Kasumi-1 (cell line): Measurements from ENCODE around the gene RAB27B.

ENCODE experiments used
- DNase-seq, 2 experiments: peaks; one replicate each; lab custom pipeline; 2025; lab: John Stamatoyannopoulos, UW

Gene RAB27B

DNA sequence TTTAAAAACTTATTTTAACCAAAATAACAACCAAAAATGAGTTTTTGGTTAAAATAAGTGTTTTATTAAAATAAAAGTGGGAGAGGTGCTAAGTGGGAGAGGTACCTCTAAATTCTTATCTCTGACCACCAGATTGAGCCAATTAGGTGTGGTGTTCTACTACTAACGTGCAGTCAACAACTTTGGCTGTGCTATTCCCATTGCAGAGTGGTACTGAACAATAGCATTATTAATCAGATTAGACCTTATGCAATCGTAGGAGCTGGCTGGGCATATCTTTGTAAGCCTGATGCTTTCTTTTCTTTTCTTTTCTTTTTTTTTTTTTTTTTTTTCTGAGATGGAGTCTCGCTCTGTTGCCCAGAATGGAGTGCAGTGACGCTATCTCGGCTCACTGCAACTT, 38.9 kb downstream of the RAB27B start:
- DNase-seq = no peak

DNA sequence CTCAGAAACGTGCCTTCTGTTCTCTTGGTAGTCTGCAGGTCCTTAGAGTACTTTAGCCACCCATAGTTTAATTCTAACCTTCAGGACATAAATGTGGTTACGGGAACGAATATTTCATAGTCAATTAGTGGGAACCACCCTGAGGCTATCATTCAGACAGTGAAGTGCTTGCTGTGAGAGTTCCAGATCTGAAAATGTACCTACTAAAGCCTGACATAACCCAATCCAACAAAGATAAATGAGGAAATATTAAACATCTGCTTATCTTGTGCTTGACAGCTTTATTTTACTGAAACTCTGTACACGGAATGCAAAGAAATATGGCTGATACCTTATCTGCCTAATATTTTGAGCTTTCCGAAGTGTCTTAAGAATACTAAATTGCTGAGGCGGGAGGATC, 43.0 kb downstream of the RAB27B start:
- no peak for DNase-seq

DNA sequence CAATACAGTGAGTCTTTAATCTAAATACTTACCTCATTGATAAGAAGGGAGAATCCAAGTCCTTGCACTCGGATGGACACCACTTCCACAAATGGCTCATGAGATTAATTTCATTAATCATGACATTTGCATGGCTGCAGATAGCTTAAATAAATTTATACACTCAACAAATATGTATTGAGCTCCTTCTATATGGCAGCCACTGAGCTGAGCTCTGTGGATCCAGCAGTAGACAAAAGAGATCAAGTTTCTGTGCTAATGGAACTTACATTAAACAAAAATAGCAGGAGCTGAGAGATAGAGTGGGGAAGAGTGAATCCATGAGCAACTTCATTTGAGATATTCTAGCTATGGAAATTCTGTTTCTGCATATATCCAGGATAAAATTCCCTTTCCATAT, 44.4 kb downstream of the RAB27B start:
- no peak for DNase-seq

DNA sequence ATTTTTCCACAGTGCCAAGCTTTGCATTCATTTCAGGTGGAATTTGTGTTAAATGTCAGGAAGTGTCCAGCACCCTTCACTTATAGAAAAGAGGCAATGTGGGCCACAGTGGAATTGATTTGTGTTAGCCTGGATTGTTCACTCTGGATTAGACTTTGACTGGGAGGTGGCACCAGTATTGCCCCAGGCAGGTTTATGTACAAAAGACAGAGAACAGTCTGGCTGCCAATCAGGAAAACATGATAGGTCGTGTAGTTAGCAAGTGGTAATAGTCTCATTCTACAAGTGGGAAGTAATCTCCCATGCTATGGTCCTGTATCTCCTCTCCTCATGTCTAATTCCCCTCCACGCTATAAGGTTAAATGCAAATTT, 45.6 kb downstream of the RAB27B start:
- DNase-seq = no peak

DNA sequence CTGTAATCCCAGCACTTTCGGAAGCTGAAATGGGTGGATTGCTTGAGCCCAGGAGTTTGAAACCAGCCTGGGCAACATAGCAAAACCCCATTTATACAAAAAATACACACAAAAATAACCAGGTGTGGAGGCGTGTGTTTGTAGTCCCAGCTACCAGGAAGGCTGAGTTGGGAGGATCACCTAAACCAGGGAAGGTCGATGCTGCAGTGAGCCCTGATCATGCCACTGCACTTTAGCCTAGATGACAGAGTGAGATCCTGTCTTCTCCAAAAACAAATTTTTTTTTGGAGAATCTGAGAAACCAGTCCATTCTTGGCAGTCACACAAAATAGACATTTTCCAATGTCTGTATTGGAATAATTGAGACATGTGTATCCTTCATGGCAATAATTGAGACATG, 46.8 kb downstream of the RAB27B start:
- no peak for DNase-seq

DNA sequence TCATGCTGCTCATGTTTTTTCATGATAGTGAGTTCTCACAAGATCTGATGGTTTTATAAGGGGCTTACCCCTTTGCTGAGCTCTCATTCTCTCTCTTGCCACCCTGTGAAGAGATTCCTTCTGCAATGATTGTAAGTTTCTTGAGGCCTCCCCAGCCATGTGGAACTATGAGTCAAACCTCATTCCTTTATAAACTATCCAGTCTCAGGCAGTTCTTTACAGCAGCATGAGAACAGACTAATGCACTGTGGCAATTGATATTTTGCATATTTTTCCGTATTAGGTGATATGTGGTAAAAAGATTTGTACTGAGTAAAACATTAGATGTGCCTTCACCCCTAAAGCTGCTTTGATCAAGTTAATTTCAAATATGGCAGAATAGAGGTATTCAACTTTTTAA, 48.8 kb downstream of the RAB27B start:
- DNase-seq = no peak

DNA sequence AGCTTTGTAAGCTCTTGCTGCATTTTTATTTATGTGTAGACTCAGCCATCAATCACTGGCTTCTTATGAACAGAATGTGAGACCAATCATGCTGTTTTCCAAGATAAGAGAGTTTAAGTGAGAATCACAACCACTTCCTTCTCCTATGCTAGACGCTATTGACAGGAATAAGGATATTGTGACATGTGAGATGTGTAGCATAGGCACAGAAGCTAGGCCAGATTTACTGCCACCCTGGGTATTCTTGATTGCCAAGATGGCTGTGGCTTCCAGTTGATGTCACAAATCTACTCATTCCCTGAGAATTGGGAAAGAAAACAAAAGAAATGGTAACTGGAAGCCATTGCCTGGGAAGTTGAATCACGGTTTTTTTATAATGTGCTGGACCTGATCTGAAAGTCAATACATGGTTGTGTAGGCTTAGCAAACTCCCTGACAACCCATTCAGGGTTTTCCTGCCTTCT, 49.9 kb downstream of the RAB27B start:
- no peak for DNase-seq

DNA sequence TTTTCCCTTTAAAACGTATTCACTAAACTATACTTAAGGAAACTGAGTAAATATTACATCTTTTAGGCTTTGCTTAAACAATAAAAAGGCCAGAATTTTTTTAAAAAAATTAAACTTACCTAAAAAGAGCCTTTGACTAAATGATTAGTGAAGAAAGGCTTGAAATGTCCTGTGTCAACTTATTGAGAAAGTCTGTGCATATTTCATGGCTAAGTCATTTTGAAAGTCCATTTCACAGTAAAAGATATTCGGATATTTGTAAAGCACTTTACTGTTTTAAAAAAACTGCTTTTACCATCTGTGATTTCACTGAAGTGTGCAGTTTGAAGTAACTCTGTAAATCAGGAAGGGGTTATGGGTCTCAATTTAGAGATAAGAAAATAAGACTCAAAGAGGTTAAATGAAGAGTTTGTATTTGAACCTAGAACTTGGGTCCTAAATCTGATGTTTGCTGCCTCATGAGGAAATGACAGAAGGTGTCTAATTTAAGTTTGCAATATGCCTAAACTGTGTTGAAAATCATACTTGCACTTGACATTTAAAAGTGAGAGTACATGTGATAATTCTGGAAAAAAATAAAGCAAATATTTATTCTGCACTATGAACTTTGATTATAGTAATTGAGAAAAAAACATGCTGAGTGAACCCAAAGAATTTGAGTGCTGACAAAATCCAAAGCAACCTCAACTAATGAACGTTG, 50.5 kb downstream of the RAB27B start:
- DNase-seq = no peak

DNA sequence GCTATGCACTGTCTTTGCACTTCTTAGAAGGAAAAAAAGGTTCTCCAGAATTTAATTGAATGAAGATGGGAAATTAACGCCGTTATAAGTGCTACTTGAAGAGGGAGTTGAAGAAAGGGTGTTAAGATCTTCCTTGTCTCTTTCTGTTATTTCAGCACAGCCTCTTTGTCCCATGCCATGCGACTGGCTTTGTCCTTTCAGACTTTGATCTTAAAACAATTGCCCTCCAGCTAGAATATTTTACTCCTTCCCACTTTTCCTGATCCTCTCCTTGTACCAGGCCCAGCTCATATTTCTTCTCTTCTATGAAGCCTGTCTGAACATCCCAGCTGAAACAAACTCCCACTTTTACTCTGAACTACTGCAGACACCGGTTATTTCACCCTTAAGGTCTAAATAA, 51.4 kb downstream of the RAB27B start:
- no peak for DNase-seq

DNA sequence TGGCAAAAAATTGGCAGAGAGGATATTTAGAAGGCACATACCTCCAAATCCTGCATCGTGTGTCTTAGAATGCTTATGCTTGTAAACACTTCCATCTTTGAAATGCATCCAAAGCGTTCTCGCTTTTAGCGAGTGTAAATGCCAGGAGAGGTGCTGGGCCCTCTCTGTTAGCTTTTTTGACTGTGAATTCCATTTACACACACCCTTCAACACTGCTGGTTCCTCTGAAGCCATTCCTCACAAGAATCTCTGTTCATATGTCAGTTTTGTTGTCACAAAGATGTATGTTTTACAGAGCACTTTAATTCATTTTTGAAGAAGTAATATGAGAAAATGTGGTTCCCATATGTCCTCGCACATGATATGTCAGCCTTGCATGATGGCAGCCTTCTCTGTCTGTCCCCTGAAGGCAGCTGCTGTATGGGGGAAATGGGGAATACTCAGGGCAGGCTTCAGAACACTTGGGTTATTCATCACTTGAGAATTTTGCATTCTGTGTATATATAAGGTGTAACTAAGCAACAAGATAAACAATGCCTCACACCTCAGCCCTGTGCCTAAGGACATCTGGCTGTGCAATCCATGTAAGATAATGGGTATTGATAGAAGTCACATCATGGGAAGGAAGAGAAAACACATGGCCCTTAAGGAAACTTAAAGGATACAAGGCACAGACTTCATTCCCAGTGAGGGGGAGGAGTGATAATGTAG, 52.3 kb downstream of the RAB27B start:
- no peak for DNase-seq

DNA sequence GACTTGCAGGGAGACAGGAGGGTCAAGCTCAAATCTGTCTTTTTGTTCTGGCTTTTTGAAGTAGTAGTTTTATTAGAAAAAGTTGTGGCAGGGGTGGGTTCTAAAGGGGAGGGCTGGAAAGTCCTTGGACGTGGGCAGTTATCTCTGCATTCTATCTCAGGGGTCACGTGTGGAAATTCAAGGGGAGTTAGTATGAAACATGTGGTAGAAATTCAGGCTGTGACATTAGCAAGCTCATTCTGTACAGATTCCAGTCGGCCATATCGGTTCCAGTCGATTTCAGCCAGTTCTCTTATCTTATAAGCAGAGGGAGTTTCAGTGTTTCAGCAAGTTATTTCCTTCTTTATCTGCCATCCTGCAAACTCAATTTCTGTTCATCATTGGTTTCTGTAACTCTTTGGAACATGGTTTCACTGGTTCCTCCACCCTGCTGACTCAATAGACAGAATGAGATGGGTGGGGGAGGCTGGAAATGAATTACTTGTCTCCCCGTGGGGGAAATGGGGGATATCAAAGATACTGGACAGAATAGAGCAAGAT, 53.0 kb downstream of the RAB27B start:
- no peak for DNase-seq

DNA sequence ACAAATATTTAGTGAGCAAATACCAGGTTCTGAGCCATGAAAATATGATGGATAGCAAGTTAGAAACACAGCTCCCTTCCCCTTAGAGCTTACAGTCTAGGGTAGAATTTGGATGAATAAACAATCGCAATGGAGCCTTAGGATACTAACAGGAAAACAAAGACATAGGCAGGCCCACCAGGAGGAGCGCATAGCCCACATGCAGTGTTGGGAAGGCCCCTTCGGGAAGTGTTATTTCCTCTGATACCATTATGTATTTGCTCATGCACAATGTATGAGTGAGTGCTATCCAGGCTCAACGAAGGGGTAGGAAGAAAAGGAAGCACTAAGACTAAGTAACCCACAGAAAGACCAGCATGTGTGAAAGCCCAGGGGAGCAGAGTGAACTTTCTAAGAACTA, 54.0 kb downstream of the RAB27B start:
- DNase-seq = no peak

DNA sequence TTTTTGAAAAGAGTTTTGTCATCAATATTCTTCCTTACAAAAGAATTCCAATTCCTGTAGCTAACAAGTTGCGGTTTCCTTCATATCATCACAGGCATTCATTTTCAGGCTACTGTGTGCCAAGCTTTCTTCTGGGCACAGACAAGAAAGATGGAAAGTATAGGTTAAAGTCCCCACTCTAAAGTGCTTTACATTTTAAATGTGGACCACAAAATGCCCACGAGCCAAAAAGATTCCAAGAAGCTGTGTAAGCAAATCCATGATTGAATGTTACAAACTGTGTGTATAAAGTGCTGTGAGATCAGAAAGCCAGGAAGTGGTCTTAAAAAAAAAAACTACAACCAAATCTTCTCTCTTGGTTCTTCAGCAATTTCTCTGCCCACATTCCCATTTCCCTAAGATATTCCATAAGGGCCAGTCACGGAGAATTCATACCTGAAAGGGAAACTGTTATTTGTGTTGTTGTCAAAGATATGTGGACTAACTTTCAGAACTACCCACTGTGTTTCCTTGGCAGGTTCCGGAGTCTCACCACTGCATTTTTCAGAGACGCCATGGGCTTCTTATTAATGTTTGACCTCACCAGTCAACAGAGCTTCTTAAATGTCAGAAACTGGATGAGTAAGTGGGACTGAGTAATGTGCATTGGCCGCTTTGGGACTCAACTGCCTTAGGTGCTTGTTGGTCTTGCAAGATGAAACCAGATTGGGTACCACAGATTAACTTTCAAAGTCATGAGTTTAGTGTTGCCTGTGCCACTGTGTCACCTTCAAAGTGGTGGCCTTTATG, 55.7 kb downstream of the RAB27B start:
- no peak for DNase-seq

DNA sequence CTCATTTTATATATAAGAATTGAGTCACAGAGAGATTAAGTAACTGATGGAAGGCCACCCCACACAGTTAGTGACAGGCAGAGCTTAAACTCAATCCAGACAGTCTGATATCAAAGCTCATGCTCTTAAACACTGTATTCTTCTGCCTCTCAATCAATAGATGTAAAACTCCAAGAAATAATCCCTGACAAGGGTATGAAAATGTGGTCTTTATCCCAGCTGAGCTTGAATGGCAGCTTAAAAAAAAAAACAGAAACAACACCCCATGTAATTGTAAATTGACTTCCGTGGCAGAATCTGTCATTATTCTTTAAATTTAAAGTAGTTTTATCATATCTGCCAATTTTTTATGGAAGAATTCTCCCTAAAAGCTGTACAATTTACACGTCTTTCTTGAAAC, 60.1 kb downstream of the RAB27B start:
- no peak for DNase-seq

DNA sequence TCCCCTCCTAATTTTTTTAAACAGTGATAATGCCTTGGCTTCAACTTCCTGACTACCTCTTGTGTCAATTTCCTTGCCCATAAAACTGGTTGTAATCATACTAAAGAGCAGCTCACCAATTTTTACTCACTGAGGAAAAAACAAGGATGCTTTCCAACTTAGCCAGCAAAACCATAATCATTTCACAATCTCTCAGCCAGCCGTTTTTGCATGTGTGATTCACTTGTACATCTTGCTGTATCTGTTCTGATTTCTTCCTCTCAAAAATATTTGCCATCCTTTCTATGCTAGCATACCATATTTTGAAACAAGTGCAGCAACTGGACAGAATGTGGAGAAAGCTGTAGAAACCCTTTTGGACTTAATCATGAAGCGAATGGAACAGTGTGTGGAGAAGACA, 60.7 kb downstream of the RAB27B start:
- DNase-seq = no peak

DNA sequence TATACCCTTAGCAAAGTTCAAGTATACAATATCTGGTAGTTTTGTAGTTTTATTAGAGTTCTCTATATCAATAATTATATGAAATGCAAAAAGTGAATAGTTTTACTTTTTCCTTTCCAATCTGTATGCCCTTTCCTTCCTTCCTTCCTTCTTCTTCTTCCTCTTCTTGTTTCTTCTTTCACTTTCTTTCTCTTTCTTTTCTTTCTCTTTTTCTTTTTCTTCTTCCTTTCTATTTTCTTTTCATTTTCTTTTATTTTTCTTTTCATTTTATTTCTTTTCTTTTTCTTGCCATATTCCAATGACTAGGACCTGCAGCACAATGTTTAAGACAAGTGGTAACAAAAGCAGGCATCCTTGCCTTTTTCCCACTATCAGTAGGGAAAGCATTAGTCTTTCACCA, 71.2 kb downstream of the RAB27B start:
- DNase-seq = no peak

DNA sequence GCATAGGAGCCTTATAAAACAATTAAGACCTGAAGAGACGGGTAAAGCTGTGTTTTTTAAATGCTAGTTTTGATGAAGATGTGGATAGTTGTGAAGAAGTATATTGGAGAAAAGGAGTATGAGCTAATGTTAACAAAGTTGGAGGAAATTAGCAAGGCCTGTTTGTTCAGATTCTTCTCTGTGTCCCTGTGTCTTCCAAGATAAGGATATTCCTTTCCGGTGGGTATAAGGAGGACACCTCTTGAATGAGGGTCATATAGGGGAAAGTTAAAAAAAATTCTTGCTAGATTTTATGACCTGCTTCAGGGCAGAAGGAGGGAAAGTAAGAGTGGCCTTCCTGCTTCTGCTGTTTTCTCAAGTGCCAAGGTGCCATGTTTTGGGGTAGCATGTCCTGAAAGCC, 72.0 kb downstream of the RAB27B start:
- no peak for DNase-seq

DNA sequence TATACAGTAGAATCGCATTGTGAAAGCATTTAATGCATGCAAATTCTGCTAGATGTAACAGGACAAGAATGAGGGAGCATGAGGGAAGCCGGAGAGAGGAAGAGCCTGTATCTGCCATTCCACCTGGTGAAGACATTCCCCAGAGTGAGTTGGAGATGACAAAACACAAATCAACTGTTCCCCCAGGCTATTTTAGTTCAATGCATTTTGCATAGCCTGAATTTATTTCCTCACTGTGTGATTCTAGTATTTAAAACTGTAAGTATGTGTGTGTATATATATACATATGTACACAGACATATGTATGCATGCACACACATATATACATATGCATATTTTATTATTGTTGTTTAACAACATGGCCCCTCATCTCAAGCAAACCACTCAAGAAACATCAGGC, 76.3 kb downstream of the RAB27B start:
- DNase-seq = no peak

DNA sequence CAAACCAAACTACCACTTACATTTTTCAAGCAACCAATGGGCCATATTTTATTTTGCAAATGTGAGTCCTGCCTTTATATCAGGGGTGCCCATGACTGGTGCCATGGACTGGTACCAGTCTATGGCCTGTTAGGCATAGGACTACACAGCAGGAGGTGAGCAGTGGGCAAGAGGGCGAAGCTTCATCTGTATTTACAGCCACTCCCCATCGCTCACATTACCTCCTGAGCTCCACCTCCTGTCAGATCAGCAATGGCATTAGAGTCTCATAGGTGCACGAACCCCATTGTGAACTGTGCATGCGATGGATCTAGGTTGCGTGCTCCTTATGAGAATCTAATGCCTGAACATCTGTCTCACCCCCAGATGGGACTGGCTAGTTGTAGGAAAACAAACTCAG, 77.4 kb downstream of the RAB27B start:
- no peak for DNase-seq

DNA sequence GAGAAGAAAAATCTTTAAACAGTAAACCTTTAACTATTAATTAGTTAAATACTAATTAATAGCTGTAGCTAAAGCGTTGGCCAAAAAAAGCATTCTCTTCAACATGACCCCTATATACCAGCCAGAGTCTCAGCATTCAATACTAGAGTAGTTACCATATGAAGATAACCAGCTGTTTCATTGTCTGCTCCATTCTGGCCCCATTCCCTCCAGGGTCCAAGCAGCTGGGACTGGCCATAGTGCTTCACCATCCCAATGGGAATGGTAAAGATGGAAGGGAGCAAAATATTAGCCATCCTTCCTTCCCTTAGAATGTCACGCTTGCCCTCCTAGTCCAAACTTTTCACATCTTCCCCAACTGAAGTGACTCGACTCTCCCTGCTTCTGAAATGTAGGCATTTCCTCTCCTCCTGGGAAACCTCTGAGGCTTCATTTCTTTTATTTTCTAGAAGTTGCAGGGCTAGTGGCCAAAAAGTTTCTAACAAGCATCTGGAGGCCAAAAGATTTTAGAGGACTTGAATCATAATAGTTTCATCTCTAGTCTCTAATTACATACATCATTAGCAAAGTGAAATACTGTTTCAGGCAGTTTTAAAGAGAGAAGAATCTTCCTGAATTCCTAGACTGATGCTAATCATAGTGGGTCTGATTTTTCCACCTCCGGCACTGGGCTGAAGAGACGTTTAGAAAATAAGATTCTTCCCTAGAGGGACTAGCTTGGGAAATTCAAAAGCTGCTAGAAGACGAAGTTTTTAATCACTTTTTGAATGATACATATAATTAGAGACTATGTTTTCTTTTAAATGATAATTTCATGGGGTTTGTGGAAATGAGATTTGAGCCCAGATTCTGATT, 78.3 kb downstream of the RAB27B start:
- DNase-seq = no peak

DNA sequence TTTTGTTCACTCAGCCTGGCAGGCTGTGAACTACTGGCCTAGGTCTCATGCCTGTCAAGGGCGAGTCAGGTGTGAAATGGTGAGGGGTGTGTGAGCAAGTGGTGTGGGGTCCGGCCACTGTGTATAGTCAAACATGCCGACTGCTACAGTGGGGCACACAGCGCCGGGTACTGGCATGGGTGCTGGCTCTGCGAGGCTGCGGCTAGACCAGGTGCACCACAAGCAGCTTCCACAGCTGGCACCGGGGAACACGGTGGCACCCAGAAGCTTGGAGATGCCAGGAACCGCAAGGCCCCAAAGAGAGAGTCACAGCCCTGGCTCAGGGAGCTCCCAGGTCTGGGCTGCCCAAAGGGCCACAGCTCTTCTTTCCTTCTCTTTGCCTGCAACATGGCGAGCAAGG, 81.3 kb downstream of the RAB27B start:
- no peak for DNase-seq
